ENCODE data around the gene PRLR. TPM values are rescaled to one million over a fixed set of nuclear protein-coding genes. Genes with fewer than 3 reads are reported as not detected.

PRLR gene
- total and polyA plus RNA-seq, 2 of the 13 experiments (the other 11 are each of a cell fraction or from before 2014, with no cell fraction given): 12.2 to 13.3 TPM

- TF ChIP-seq ZNF605 (CRISPR knock-in tag; IDR thresholded peaks at IDR 0.05) (no peak), USF2 (IDR thresholded peaks at IDR 0.05; ENCODE audit: low read depth, low read length) (no peak), USF2 (CRISPR knock-in tag; IDR thresholded peaks at IDR 0.05; ENCODE audit: borderline replicate concordance) (no peak), ZBTB33 (CRISPR knock-in tag; IDR thresholded peaks at IDR 0.05) (no peak), ZFYVE20 (CRISPR knock-in tag; IDR thresholded peaks at IDR 0.05; ENCODE audit: borderline replicate concordance, low read depth) (no peak), ZBED4 (CRISPR knock-in tag; IDR thresholded peaks at IDR 0.05; ENCODE audit: borderline replicate concordance) (no peak)
Observed at GRCh38 chr5:35162848-35163709, 67.2 kb downstream of the PRLR start (continued).
